HG03520 (cell line): ENCODE results near the gene NUCKS1.
A peak's percentile ranks its signal among the peaks of the same experiment; 100 is the strongest.

Experiments
- ATAC-seq: cut with Tn5 transposase; IDR thresholded peaks from one replicate; pipeline ENCODE4 v1.9.1; 2021; ENCODE audit warnings: mild to moderate bottlenecking, moderate library complexity; ENCODE audit not compliant: unreplicated experiment

NUCKS1 gene

DNA sequence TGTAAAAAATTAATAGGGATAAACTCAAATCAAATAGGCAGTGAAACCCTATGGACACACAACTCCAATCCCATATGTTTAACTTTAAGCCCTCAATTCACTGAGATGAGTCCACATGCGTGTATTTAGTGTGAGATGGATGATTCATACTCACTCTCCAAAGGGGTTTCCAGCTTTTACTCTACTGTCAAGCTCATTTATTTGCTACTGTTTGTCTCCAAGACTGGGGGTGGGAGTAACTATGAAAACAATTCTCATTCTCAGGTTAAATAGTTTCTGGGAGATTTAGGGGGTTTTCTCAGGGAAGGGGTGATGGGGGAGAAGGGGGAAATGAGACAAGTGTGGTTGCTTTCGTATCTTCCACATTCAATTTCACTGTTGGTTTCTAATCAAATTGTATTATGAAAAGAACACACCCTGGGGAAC, 22.6 kb upstream of the NUCKS1 start:
- no peak for ATAC-seq

DNA sequence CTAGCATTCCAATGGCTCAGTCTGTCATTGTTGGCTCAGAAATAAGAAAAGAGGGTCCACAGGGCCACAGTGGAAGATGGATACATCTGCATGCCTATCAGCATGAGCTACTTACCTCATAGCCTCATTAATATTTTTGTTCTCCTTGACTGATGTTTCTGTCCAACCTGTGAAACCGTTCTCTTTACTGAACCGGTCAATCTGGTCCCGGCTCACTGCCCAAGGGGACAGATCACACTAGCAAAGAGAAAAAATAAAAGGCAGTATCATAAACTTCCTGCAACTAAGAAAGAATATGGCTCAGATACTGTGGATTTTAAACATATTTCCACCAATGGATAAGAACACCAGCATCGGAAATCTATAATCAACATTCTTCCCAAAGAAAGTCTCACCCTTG, 20.6 kb upstream of the NUCKS1 start:
- no peak for ATAC-seq

DNA sequence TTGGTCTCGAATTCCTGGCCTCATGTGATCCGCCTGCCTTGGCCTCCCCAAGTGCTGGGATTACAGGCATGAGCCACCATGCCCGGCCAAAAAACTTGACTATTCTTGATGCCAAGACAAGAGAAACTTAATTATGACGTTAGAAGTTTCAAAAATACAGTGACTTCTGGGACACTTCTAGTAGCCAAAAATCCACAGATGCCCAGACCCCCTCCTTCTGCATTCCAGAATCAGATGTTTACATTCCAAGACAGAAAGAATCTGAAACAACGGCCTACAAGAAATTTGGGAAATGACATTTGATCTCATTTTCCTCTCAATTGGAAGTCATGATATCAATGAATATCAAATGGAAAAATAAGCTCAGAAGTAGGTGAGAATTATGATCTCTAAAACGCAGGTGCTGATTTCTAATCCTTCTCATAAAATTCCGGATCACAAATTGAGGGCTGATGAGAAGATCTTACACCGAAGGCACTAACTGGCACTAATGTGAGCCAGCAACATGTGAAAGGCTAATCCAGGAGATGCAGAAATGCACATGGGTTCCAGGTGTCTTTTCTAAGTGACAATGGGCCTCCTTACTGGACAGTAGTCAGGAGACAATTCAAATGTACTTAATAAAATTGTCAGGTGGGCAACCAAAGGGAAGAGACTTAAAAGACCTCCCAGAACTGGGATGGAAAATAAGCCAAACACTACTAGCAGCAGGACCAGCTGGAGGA, 19.8 kb upstream of the NUCKS1 start:
- no peak for ATAC-seq

DNA sequence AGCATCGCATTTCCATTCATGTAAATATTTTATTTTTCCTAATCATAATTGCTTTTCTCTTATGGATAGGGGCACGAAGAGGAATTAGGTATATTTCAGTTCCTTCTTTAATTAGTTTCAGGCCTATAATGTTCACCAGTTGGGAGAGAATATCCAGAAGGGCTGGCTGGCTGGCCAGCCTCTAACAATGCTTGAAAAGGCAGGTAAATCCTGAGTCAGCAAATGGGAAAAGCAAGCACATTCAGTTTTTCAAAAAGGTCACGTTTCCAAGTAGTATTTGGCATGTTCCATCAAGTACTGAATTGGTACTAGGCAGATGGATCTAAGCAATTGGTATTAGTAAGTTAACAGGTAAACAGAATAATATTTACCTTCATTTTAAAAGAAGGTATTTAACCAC, 17.3 kb upstream of the NUCKS1 start:
- no peak for ATAC-seq

DNA sequence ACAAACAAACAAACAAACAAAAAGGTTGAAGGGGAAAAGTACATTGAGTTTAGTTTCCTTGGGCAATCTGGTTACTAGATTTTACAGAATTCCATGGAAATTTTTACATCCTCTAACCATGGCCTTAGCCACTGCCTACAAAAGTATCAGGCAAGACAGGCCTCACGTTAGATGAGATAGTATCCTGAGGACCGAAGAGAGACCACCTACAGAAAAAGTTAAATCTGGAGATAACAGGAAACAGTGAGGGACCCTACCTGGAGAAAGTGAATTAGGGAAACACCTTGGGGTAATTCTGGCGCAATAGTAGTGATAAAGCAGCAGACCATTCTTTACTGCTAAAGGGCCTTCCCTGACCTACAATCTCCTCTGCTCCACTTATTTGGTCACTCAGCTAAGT, 16.6 kb upstream of the NUCKS1 start:
- ATAC-seq, result no peak

DNA sequence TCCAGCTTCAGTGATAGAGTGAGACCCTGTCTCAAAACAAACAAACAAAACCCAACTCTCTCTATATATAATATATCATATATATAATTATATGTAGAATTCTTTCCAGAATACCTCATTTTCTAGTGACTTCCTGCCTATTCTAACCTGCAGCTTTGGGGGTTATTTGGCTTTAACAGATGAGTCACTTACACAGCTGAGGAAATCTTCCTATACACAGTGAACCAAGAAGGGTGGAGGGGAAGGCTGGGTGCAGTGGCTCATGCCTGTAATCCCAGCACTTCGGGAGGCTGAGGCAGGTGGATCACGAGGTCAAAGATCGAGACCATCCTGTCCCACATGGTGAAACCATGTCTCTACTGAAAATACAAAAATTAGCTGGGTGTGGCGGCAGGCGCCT, 16.1 kb upstream of the NUCKS1 start:
- ATAC-seq, result no peak

DNA sequence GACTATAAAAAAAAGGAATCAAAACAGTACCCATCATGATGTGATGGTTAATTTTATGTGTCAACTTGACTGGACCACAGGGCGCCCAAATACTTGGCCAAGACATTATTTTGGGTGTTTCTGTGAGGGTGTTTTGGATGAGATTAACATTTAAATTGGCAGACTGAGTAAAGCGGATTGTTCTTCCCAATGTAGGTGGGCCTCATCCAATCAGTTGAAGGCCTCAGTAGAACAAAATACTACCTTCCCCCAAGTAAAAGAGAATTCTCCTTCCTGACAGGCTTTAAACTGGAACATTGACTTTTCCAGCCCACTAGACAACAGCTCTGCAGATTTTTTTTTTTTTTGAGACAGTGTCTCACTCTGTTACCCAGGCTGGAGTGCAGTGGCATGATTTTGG, 14.6 kb upstream of the NUCKS1 start:
- no peak for ATAC-seq

DNA sequence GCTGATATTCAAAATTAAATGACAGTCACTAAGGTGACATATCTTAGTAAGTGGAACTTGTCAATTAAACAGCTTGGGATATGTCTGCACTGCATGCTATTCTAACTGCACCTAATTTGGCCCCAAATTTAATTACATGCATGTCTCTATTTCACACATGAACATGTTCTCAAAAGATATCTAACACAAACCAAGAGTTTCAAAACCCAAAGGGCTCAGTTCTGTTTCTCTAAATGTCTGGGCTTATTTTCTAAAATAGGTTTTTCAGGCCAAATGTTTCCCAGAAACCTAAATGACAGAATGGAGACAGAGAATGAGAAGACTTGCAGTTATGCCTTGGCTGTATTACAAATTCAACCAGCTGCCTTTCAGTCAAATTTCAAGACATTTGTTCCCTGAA, 14.0 kb upstream of the NUCKS1 start:
- no peak for ATAC-seq

DNA sequence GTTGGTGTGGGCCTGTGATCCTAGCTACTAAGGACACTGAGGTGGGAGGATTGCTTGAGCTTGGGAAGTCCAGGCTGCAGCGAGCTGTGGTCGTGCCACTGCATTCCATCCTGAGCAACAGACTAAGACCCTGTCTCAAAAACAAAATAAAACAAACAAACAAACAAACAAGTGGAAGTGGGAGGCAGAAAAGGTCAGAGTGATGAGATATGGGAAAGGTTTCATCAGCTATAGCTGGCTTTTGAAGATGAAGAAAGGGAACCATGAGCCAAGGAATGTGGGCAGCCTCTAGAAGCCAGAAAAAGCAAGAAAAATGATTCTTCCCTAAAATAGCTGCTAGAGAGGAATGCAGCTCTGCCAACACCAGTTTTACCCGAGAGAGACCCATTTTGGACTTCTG, 10.6 kb upstream of the NUCKS1 start:
- no peak for ATAC-seq

DNA sequence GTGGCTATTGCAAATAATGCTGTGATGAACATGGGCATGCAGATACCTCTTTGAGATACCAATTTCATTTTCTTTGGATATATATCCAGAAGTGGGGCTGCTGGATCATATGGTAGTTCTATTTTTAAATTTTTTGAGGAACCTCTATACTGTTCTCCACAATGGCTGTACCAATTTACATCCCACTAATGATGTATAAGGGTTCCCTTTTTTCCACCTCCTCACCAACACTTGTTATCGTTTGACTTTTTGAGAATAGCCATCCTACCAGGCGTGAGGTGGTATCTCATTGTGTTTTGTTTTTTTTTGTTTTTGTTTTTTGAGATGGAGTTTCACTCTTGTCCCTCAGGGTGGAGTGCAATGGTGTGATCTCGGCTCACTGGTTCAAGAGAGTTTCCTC, 6.6 kb upstream of the NUCKS1 start:
- ATAC-seq, result no peak

DNA sequence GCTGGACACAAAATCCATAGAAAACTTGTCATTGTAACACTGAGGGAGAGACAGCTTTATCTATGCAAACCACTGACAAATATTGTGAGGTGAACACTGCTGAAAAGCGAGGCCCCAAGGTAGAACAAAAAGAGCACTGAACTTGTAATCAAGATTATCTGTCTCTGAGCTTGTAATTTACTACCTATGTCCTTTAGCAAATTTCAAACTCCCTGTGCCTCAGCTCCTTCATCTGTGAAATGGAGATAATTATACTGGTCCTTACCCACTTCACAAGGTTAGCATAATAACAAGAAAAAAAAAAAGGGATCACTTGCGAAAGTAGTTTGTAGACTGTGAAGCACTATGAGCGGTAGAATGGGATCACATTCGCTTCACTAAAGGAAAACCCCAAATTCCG, 4.9 kb upstream of the NUCKS1 start:
- no peak for ATAC-seq

DNA sequence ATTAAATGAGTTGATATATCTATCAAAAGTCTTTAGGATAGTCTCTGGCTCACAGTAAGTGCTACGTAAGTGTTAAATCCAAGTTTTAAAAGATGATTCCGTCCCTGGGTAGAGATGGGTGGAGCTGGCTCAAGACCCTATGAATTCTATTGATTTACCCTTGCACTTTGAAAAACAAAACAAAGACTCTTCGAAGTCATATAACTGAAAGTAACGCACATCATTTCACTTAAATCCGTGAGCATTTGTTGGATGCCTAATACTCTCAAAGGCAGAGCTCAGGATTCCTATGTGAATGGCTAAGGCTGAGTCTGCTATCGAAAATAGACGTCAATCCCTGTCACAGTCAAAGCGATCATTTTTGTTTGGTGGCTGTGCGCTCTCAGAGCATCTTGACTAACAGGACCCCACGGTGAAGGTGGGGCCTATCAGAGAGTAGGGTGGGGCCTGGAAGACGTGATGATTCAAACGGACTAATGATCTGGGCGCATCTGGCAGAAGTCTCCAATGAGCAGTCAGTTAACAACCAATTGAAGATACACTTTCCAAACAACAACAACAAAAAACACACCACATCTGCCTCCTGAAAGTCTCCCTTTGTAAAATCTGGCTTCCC, 1.2 kb upstream of the NUCKS1 start:
- no peak for ATAC-seq

DNA sequence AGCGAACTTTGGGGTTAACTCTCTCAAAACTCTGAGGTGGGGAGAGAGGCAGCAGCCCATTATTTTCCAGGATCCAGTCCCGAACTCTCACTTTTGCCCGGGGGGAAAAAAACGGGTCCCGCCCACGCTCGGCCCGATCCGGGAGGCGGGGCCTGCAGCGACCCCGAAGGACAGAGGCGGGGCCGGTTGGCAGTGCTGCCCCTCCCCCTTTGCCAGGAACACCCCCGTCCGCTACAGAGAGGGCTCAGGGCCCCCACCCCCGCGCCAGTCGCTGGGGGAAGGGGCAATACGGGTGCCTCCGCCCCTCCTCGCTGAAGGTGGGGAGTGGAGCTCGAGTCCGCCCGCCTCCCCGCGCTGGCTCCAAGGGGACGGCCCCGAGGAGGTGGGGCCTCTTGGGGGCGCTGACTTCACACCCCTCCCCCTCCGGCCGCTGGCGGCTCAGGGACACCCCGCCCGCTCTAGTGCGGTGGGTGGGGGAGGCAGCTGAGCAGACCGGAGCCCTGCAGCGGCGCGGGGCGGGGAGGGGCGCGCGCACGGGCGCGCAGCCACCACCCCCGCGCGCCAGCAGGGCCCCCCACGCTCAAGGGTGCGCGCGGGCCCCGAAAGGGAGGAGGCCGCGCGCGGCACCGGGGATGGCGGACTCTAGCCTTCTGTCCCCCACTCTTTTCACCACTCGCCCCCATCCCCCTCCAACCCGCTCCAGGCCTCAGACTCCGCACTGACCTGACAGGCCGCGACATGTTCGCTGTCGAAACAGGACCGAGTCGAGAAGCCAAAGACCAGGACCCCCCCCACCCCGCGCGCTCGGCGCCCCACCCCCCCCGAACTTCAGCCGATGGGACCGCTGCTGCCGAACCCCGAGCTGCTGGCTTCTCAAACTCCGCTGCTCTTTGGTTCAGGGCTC, 496 bp downstream of the NUCKS1 start:
- ATAC-seq, result peak; percentile 77

DNA sequence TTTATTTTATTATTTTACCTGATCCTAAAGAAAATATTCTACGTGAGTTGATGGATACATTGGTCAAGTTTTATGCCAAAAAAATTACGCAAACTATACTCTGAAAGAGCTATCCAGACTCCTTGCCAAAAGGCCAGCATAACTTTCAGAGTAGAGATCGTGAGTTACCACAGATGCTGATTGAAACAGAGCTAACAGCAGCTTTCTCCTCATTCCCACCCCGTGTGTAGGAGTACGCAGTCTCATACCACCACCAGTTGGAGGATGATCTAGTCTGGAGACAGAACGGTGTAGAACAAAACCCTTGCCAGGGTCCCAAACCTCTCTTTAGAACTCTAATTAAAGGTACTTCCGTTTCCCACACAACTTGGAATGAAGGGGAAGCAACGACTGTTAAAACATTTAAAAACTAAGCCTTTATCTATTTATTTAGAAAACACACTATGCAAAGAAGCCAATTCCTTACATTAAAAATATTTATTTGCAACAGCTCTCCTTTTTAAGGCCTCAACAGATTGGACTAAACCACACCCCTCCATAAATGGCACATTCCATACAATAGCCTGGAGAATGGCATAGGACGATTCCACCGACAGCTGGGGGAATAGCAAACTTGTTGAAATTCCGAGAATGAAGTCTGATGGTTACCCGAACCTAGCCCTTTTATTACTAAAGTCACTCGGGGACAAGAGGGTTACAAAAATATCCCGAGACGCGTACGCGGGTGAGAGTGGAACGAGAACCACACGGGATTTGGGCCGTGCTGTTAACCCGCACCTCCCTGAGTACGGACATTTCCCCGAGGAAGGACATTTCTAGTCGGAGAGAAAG, 1.4 kb downstream of the NUCKS1 start:
- peak; percentile 7 for ATAC-seq

DNA sequence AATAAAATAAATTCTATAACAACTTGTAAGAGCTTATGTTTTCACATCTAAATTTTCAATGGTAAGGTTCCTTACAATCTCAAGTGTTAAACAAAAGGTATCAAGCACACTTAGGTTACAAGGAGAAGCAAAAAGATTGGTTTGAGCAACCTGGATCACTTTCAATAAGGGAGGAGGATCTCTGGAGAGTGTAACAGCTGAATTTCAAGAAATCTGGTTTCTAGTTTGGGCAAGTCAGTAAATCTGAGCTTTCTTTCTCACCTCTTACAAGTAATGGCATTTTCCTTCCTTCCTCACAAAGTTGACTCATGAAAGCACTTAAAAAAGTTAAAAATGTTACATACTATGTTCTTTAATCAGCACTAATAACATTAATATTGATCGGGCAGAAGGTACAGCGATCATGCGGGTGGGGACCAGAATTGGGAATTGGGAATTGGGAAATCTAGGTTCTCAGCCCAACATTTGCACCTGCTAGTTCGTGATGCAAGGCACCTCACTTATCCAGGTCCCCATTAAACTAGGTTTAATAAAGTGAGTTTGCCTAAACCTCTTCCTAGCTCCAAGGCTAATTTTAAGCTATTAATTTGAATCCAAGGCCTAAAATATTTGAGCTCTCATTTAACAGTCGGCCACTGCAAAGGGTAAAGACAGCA, 3.1 kb downstream of the NUCKS1 start:
- no peak for ATAC-seq

DNA sequence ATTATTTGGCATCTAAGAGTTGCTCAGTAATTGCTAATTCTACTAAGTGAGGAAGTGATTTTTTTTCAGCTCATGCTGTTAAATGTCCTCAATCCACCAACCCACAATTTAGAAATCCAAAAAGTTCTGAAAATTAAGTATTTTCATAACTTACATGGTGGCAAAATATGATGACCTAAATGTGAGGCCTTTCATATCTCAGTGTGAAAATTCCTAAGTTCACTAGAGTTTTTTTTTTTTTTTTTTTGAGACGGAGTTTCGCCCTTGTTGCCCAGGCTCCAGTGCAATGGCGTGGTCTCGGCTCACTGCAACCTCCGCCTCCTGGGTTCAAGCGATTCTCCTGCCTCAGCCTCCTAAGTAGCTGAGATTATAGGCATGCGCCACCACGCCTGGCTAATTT, 5.6 kb downstream of the NUCKS1 start:
- ATAC-seq, result no peak

DNA sequence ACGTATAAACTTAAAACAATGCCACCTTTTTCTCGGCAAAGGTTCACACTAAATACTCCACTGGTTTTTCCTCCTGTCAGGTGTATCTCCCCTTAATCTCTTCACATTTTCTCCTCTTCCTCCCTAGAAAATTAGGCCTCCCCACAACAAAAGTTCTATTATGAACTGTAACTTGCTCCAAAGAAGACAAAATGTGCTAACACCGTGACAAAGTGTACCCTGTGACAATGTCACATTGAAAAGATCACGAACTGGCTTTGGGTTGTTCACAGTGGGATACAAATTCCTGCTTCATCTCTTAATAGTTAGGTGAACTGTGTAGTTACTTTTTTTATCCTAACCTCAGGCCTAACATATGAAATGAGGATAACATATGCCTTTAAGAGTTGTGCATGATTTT, 6.0 kb downstream of the NUCKS1 start:
- ATAC-seq, result no peak

DNA sequence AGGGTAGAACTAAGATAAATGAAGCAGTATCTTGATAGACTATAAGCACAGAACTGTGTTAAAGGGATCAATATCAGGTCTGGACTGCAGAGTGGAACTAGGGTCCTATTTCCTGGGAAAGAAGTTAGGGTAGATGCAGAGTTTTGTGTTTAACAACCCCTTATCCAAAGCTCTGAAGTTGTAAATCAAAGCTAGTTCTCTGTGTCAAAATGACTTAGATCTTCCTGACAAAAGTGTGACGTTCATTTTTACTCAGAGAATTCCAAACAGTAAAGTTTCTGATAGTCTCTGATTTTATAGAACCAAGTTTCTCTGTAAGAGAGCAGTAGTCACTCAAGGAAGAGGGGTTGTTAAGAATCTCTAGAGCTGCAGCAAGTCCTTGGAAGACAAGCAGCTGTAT, 8.3 kb downstream of the NUCKS1 start:
- no peak for ATAC-seq

DNA sequence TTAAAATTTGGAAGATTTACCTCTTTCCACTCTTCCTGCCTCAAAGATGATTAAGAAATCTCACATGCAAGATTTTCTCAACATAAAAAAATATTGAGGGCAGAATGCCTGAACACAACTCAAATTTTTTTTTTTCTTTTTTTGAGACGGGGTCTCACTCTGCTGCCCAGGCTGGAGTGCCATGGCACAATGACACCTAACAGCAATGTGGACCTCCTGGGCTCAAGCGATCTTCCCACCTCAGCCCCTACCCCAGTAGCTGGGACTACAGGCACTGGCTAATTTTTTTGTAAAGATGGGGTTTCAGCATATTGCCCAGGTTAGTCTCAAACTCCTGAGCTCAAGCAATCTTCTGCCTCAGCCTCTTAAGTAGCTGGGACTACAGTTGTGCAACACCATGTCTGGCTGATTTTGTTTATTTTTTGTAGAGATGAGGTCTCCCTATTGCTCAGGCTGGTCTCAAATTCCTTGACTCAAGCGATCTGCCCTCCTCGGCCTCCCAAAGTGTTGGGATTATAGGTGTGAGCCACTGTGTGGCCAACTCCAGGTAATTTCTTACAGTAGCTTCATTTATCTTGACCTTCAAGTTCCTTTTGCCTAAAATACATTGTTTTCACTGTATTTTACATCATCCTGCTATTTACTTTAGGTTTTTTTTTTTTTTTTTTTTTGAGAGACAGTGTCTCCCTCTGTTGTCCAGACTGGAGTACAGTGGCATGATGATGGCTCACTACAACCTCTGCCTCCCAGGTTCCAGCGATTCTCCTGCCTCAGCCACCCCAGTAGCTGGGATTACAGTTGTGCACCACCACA, 10.4 kb downstream of the NUCKS1 start:
- ATAC-seq, result no peak

DNA sequence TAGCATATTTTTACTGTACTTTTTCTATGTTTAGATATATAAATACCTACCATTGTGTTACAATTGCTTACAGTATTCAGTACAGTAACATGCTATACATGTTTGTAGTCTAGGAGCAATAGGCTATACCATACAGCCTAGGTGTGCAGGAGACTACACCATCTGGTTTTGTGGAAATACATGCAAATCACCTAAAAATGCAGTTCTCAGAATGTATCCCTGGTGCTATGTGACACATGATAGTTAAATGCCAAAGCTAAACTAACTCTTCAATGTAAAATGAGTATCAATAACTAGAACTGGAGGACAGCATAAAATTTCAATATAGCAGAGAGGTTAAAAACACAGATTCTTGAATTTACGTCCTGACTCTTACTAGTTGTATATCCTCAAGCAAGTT, 14.8 kb downstream of the NUCKS1 start:
- no peak for ATAC-seq
